ENCODE data around the gene GCHFR. TPM values are rescaled to one million over a fixed set of nuclear protein-coding genes. Genes with fewer than 3 reads are reported as not detected.
A peak's percentile ranks its signal among the peaks of the same experiment; 100 is the strongest.

Gene GCHFR
- total and polyA plus RNA-seq, 10 of the 15 experiments (the other 5 are each of a cell fraction or from before 2014, with no cell fraction given), result 10.5 to 94.0 (median 35.3) TPM

DNA sequence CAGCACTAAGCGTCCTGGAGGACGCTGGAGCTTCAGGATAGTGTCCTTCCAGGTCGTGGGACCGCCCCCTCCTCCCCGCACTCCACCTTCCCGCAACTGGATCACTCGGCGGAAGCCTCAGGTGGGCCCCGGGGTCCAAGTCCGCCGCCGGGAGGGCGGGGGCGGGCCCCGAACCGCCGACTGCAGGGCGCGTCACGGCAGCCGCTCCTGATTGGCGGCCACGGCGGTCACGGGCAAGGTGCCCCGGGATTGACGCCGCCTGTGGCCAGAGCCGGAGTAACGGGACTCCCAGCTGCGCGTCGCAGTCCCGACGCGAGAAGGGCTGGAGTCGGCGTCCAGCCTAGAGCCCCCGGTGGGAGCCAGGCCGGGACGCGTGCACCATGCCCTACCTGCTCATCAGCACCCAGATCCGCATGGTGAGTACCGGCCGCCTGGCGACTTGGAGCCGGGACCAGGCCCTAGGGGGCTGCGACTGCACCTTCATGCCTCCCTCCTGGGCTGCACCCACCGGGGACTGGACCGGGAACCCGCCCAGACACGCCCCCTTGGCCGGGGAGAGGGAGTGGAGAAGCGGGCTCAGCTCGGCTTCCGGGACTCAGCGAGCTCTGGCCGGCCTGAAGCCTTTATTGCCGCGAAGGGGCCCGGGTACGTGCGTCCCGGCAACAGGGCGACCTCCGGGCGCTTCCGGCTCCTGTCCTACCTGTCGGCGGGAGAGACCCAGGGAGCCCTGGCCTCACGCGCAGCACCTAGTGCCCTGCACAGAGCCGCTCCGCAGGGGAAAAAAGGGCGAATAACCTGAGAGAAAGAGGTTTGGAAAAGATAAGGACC is at the start of gene GCHFR (continued):
- no peak for TF ChIP-seq SMAD5 (IDR thresholded peaks at IDR 0.05; ENCODE audit: low read depth)
- no peak for TF ChIP-seq RCOR1 (conservative IDR thresholded peaks at IDR 0.05; ENCODE audit: low read depth, low read length)
- TF ChIP-seq, protein P1, sequence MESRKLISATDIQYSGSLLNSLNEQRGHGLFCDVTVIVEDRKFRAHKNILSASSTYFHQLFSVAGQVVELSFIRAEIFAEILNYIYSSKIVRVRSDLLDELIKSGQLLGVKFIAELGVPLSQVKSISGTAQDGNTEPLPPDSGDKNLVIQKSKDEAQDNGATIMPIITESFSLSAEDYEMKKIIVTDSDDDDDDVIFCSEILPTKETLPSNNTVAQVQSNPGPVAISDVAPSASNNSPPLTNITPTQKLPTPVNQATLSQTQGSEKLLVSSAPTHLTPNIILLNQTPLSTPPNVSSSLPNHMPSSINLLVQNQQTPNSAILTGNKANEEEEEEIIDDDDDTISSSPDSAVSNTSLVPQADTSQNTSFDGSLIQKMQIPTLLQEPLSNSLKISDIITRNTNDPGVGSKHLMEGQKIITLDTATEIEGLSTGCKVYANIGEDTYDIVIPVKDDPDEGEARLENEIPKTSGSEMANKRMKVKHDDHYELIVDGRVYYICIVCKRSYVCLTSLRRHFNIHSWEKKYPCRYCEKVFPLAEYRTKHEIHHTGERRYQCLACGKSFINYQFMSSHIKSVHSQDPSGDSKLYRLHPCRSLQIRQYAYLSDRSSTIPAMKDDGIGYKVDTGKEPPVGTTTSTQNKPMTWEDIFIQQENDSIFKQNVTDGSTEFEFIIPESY (IDR thresholded peaks at IDR 0.05), result no peak
- no peak for TF ChIP-seq FOS (IDR thresholded peaks at IDR 0.05; ENCODE audit: borderline replicate concordance, extremely low read depth, insufficient read length)
- 0 out of 2 replicates have a peak, but pooled peaks have one; percentile 4 for TF ChIP-seq YY1 (IDR thresholded peaks at IDR 0.05; ENCODE audit: low read depth, low read length)
- TF ChIP-seq, protein P2, sequence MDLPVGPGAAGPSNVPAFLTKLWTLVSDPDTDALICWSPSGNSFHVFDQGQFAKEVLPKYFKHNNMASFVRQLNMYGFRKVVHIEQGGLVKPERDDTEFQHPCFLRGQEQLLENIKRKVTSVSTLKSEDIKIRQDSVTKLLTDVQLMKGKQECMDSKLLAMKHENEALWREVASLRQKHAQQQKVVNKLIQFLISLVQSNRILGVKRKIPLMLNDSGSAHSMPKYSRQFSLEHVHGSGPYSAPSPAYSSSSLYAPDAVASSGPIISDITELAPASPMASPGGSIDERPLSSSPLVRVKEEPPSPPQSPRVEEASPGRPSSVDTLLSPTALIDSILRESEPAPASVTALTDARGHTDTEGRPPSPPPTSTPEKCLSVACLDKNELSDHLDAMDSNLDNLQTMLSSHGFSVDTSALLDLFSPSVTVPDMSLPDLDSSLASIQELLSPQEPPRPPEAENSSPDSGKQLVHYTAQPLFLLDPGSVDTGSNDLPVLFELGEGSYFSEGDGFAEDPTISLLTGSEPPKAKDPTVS (IDR thresholded peaks at IDR 0.05; ENCODE audit: low read depth, low read length), result no peak
- no peak for TF ChIP-seq CBFB (IDR thresholded peaks at IDR 0.05; ENCODE audit: low read depth)
- TF ChIP-seq, protein P3, sequence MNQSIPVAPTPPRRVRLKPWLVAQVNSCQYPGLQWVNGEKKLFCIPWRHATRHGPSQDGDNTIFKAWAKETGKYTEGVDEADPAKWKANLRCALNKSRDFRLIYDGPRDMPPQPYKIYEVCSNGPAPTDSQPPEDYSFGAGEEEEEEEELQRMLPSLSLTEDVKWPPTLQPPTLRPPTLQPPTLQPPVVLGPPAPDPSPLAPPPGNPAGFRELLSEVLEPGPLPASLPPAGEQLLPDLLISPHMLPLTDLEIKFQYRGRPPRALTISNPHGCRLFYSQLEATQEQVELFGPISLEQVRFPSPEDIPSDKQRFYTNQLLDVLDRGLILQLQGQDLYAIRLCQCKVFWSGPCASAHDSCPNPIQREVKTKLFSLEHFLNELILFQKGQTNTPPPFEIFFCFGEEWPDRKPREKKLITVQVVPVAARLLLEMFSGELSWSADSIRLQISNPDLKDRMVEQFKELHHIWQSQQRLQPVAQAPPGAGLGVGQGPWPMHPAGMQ (IDR thresholded peaks at IDR 0.05; ENCODE audit: borderline replicate concordance), result no peak
- TF ChIP-seq RBBP5 (conservative IDR thresholded peaks at IDR 0.05), result no peak
- TF ChIP-seq ZNF24 (IDR thresholded peaks at IDR 0.05), result no peak
- no peak for TF ChIP-seq CEBPB (IDR thresholded peaks at IDR 0.05; ENCODE audit: borderline replicate concordance in 1 of 2, low read depth in 2 of 2, low read length in 2 of 2)
- peak; percentile 81; the same call in 1 of the 2 replicates for TF ChIP-seq POLR2AphosphoS2 (IDR thresholded peaks at IDR 0.05; ENCODE audit: low read depth, low read length)
- TF ChIP-seq MTA3 (IDR thresholded peaks at IDR 0.05; ENCODE audit: borderline replicate concordance, low read length), result no peak; the same call in 1 of the 2 replicates
- TF ChIP-seq, protein P4, sequence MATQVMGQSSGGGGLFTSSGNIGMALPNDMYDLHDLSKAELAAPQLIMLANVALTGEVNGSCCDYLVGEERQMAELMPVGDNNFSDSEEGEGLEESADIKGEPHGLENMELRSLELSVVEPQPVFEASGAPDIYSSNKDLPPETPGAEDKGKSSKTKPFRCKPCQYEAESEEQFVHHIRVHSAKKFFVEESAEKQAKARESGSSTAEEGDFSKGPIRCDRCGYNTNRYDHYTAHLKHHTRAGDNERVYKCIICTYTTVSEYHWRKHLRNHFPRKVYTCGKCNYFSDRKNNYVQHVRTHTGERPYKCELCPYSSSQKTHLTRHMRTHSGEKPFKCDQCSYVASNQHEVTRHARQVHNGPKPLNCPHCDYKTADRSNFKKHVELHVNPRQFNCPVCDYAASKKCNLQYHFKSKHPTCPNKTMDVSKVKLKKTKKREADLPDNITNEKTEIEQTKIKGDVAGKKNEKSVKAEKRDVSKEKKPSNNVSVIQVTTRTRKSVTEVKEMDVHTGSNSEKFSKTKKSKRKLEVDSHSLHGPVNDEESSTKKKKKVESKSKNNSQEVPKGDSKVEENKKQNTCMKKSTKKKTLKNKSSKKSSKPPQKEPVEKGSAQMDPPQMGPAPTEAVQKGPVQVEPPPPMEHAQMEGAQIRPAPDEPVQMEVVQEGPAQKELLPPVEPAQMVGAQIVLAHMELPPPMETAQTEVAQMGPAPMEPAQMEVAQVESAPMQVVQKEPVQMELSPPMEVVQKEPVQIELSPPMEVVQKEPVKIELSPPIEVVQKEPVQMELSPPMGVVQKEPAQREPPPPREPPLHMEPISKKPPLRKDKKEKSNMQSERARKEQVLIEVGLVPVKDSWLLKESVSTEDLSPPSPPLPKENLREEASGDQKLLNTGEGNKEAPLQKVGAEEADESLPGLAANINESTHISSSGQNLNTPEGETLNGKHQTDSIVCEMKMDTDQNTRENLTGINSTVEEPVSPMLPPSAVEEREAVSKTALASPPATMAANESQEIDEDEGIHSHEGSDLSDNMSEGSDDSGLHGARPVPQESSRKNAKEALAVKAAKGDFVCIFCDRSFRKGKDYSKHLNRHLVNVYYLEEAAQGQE (IDR thresholded peaks at IDR 0.05; ENCODE audit: low read depth, low read length), result no peak
- TF ChIP-seq, protein P5, sequence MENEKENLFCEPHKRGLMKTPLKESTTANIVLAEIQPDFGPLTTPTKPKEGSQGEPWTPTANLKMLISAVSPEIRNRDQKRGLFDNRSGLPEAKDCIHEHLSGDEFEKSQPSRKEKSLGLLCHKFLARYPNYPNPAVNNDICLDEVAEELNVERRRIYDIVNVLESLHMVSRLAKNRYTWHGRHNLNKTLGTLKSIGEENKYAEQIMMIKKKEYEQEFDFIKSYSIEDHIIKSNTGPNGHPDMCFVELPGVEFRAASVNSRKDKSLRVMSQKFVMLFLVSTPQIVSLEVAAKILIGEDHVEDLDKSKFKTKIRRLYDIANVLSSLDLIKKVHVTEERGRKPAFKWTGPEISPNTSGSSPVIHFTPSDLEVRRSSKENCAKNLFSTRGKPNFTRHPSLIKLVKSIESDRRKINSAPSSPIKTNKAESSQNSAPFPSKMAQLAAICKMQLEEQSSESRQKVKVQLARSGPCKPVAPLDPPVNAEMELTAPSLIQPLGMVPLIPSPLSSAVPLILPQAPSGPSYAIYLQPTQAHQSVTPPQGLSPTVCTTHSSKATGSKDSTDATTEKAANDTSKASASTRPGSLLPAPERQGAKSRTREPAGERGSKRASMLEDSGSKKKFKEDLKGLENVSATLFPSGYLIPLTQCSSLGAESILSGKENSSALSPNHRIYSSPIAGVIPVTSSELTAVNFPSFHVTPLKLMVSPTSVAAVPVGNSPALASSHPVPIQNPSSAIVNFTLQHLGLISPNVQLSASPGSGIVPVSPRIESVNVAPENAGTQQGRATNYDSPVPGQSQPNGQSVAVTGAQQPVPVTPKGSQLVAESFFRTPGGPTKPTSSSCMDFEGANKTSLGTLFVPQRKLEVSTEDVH (IDR thresholded peaks at IDR 0.05; ENCODE audit: low read depth, partially characterized antibody), result no peak
- peak; percentile 82; the same call in 1 of the 2 replicates for TF ChIP-seq LARP7 (IDR thresholded peaks at IDR 0.05)
- 0 out of 4 replicates have a peak, but pooled peaks have one; percentile 22 to 42 for TF ChIP-seq IKZF2 (IDR thresholded peaks at IDR 0.05)
- no peak for TF ChIP-seq FOXM1 (IDR thresholded peaks at IDR 0.05; ENCODE audit: low read depth, low read length)
